ENCODE results near the gene PTPRM.

PTPRM gene

DNA sequence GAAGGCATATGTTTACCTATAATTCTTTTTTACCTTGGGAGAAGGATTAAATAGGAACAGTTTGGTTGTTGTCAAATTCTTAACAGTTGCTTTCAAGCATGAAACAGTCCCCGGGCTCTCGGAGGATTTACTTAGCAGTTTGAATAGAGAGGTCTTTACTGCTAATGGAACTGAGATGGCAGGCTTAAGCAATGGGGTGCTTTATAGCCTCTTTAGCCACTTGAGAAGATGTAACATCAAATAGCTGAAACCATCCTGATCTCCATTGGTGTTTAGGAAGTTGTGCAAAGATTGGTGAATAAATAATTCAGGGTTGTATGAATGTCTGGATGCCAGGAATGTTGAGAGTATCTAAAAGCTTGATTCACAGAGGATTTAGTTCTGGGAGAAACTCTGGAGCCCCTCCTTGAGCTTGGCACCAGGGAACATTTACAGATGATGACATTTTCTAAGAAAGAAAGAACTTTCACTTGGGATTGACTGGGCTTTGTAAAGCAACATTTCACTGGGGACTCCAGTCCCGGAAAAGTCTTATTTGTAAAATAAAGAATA lies 51.9 kb downstream of the PTPRM start:
- DNase-seq (ENCODE audit: low read depth in 2 of 2) = peak in 1 of 2 donors; percentile 9
- TF ChIP-seq, protein P1, sequence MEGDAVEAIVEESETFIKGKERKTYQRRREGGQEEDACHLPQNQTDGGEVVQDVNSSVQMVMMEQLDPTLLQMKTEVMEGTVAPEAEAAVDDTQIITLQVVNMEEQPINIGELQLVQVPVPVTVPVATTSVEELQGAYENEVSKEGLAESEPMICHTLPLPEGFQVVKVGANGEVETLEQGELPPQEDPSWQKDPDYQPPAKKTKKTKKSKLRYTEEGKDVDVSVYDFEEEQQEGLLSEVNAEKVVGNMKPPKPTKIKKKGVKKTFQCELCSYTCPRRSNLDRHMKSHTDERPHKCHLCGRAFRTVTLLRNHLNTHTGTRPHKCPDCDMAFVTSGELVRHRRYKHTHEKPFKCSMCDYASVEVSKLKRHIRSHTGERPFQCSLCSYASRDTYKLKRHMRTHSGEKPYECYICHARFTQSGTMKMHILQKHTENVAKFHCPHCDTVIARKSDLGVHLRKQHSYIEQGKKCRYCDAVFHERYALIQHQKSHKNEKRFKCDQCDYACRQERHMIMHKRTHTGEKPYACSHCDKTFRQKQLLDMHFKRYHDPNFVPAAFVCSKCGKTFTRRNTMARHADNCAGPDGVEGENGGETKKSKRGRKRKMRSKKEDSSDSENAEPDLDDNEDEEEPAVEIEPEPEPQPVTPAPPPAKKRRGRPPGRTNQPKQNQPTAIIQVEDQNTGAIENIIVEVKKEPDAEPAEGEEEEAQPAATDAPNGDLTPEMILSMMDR (IDR thresholded peaks at IDR 0.05; ENCODE audit: low read depth, low read length) = no peak

DNA sequence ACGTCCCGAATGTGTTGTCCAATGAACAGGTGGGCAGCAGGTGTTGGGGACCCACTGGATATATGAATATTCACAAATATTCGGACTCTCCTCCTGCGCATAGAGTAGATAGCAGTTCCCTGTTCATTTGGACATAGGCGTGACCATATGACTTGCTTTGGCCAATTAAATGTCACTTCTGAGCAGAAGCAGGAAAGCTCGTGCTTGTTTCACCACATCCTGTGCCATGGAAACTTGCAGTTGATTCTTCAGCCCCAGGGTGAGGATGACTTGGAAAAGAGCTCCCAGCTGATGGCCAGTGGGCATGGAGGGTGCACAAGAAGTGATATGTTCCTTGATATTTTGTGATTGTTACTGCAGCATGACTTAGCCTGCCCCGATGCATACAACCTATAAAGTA lies 52.6 kb downstream of the PTPRM start:
- peak in 1 of 2 donors; percentile 19 for DNase-seq (ENCODE audit: low read depth in 2 of 2)
- no peak overlapping the region for H3K4me3 ChIP-seq (replicated peaks in 1 of 2; ENCODE audit: low read depth in 2 of 2, low read length in 2 of 2)
- TF ChIP-seq, protein P1 (IDR thresholded peaks at IDR 0.05; ENCODE audit: low read depth, low read length) = no peak

More for the DNA sequence above, 51.9 kb downstream of the PTPRM start:
- H3K4me3 ChIP-seq (replicated peaks in 1 of 2; ENCODE audit: low read depth in 2 of 2, low read length in 2 of 2) = no peak overlapping the region

DNA sequence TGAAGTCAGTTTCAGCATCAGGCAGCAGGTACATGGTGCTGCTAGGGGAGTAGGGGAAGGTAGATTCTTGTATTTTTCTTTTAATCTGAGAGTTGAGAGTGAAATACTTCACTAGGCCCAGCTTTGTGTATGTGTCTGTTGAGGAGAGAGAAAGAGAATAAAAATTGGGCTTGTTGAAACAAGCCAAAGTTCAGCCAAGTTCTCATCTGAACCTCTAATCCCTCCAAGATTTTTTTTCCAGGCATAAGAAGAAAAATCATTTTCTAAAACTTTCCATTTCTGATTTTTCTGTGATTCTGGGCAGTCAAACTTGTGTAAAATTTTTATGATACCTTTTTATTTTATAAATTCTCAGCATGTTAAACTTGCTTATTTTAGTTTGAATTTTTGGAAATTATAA lies 55.6 kb downstream of the PTPRM start:
- TF ChIP-seq, protein P1 (IDR thresholded peaks at IDR 0.05; ENCODE audit: low read depth, low read length) = no peak
- no peak for DNase-seq (ENCODE audit: low read depth in 2 of 2)
- H3K4me3 ChIP-seq (replicated peaks in 1 of 2; ENCODE audit: low read depth in 2 of 2, low read length in 2 of 2) = no peak overlapping the region

DNA sequence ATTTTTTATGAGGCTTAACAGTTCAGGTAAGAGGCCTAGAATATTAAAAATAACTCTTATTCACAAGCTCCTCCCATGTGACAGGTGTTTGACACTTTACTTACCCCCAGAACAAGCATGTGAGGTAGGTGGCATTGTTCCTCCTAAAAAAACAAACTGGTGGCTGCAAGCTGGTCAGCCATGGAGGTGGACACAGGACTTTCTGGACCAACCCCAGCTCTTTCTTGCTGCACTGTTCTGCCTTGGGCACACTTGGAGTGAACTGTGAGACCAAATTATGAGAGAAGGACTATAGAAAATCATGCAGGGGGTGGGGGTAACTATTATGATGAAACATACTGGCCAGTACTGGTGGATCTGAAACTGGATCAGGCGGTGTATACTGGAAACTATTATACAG lies 56.6 kb downstream of the PTPRM start:
- no peak for DNase-seq (ENCODE audit: low read depth in 2 of 2)
- H3K4me3 ChIP-seq (replicated peaks in 1 of 2; ENCODE audit: low read depth in 2 of 2, low read length in 2 of 2) = no peak overlapping the region
- TF ChIP-seq, protein P1 (IDR thresholded peaks at IDR 0.05; ENCODE audit: low read depth, low read length) = no peak

DNA sequence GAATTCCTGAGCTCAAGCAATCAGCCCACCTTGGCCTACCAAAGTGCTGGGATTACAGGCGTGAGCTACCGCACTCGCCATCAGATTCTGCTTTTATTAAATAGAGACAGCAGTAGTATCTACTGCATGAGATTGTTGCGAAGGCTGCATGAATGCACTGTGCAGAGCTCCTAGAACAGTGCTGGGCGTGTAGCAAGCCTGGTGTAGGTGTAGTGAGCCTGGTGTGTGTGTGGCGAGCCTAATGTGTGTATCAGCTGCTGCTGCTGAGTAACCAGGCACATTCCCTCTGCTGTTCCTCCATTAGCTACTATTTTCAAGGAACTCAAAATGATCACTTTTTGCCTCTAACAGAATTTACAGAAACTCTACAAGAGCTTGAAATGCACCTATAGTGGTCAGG lies 57.6 kb downstream of the PTPRM start:
- H3K4me3 ChIP-seq (replicated peaks in 1 of 2; ENCODE audit: low read depth in 2 of 2, low read length in 2 of 2) = no peak overlapping the region
- no peak for DNase-seq (ENCODE audit: low read depth in 2 of 2)
- TF ChIP-seq, protein P1 (IDR thresholded peaks at IDR 0.05; ENCODE audit: low read depth, low read length) = no peak

DNA sequence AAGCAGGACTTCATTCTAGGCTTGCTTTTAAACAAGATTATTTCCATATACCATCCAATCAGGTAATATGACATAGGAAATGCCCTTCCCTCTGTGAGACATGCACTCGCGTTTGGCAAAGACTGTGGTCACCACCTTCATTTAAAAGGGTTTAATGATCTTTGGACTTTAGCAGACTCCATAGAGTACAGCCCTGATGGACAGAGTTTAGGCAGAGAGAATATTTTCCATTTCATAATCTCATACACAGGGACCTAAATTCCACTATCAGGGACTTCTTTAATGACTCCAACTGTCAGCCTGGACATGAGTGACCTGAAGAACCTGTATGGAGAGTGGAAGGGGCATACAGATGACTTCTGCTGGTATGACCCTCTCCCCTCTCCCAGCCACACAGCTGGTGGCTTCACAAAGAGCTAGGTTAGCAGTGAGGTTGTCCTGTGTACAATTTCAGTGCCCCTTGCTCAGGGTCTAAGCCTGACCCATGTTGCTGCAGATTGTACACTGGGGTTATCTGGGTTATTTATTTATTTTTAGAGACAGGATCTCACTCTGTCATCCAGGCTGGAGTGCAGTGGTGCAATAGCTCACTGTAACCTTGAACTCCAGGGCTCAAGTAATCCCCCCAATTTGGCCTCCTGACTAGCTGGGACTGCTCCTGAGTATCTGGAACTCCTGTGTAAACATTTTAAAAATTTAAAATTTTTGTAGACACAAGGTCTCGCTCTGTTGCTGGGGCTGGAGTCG lies 59.2 kb downstream of the PTPRM start:
- no peak overlapping the region for H3K4me3 ChIP-seq (replicated peaks in 1 of 2; ENCODE audit: low read depth in 2 of 2, low read length in 2 of 2)
- TF ChIP-seq, protein P1 (IDR thresholded peaks at IDR 0.05; ENCODE audit: low read depth, low read length) = no peak
- DNase-seq (ENCODE audit: low read depth in 2 of 2) = no peak
